Endothelial cell of umbilical vein (primary cell): ENCODE results near the gene SLC36A3. TPM values are rescaled to one million over a fixed set of nuclear protein-coding genes. Genes with fewer than 3 reads are reported as not detected.

Experiments used
- BruUV-seq: library from RNA; stranded (reverse); fragments of 400-500 nt; replicated peaks from 2 replicates; lab custom pipeline; 2021; lab: Mats Ljungman, UMichigan
- CTCF ChIA-PET: fragments of 300-600, 350-600 bp; sonication (Branson Sonifier 250); formaldehyde crosslinking; loops from one replicate; lab custom pipeline; 2021; ENCODE audit warnings: antibody characterized with exemption, inconsistent platforms; lab: Charles Lee
- POLR2A ChIA-PET: fragments of 300-600, 350-600 bp; sonication (Branson Sonifier 250); formaldehyde crosslinking; loops from one replicate; lab custom pipeline; 2021; ENCODE audit warnings: antibody characterized with exemption, inconsistent platforms; lab: Charles Lee
- DNase-seq: peaks from one replicate; pipeline ENCODE4 v3.0.0-alpha.2; 2011; ENCODE audit warnings: low read depth, low spot score
- FAIRE-seq: peaks from 2 replicates; lab custom pipeline; 2011; peaks lifted over from hg19 to GRCh38; lab: Jason Lieb, UNC
- H2AFZ ChIP-seq: 2 replicates; pipeline ENCODE4 v1.6.0; 2012; ENCODE audit warnings: low read depth, low read length, control low read depth, inconsistent platforms
- H3K27ac ChIP-seq: 2 replicates; pipeline ENCODE4 v1.5.1; 2011; ENCODE audit warnings: low read depth, mild to moderate bottlenecking, control low read depth, low read length, moderate library complexity; ENCODE audit not compliant: insufficient read depth
- H3K27me3 ChIP-seq, 2 experiments: 2 replicates each; pipeline versions ENCODE4 v1.6.0 to v1.6.1; 2011; ENCODE audit warnings: low read length in 2 of 2, mixed read lengths in 1 of 2; ENCODE audit not compliant: control insufficient read depth in 2 of 2, insufficient read depth in 2 of 2
- H3K36me3 ChIP-seq, 2 experiments: 2 replicates in 1 of 2; 3 replicates in 1 of 2; pipeline ENCODE4 v1.5.1; 2011; ENCODE audit warnings: low read length in 2 of 2, mild to moderate bottlenecking in 1 of 2, moderate library complexity in 1 of 2; ENCODE audit not compliant: control insufficient read depth in 2 of 2, insufficient read depth in 2 of 2; ENCODE audit errors: extremely low read depth in 1 of 2
- H3K4me1 ChIP-seq: 3 replicates; pipeline ENCODE4 v1.5.1; 2011; ENCODE audit warnings: mild to moderate bottlenecking, low read length; ENCODE audit not compliant: control insufficient read depth, insufficient read depth; ENCODE audit errors: extremely low read depth
- H3K4me2 ChIP-seq: 2 replicates; pipeline ENCODE4 v1.6.1; 2011; ENCODE audit warnings: low read length, control low read depth, mixed read lengths; ENCODE audit not compliant: insufficient read depth
- H3K4me3 ChIP-seq, 3 experiments: fragments of 200-600 bp in 1 of 3; sonication (generic), shearing (Covaris generic) in 1 of 3; replicated peaks in 1 of 3; 2 replicates each; pipeline ENCODE4 v1.5.1; 2011 to 2016; ENCODE audit warnings: control low read depth in 3 of 3, low read length in 3 of 3, mild to moderate bottlenecking in 2 of 3, inconsistent platforms in 1 of 3, low read depth in 1 of 3, moderate library complexity in 1 of 3; ENCODE audit not compliant: insufficient read depth in 1 of 3
- H3K79me2 ChIP-seq: 2 replicates; pipeline ENCODE4 v1.6.0; 2012; ENCODE audit warnings: low read length, inconsistent platforms; ENCODE audit not compliant: control insufficient read depth, insufficient read depth
- H3K9ac ChIP-seq: replicated peaks from 2 replicates; pipeline ENCODE3; 2011; ENCODE audit warnings: low read length, control low read depth; ENCODE audit not compliant: insufficient read depth; ENCODE audit errors: extremely low read depth
- H3K9me1 ChIP-seq: replicated peaks from 3 replicates; pipeline ENCODE4 v1.6.0; 2011; ENCODE audit warnings: mild to moderate bottlenecking, low read length; ENCODE audit not compliant: control insufficient read depth, insufficient read depth; ENCODE audit errors: extremely low read depth
- H3K9me3 ChIP-seq: replicated peaks from 2 replicates; pipeline ENCODE4 v1.5.1; 2012; ENCODE audit warnings: low read length, inconsistent platforms; ENCODE audit not compliant: control insufficient read depth, insufficient read depth
- H4K20me1 ChIP-seq: replicated peaks from 2 replicates; pipeline ENCODE3; 2011; ENCODE audit warnings: mild to moderate bottlenecking, low read length; ENCODE audit not compliant: control insufficient read depth, insufficient read depth; ENCODE audit errors: extremely low read depth
- CTCF ChIP-seq, 2 donors: IDR thresholded peaks; 1 replicate in 1 of 2; 2 replicates in 1 of 2; pipeline ENCODE4 v1.5.1; 2011; ENCODE audit warnings: low read length in 2 of 2, mild to moderate bottlenecking in 2 of 2, moderate library complexity in 2 of 2, control low read depth in 1 of 2, inconsistent platforms in 1 of 2, low read depth in 1 of 2; ENCODE audit not compliant: insufficient read depth in 1 of 2; ENCODE audit errors: extremely low read depth in 1 of 2
- EZH2 ChIP-seq: IDR thresholded peaks from 2 replicates; pipeline ENCODE4 v1.6.1; 2012; ENCODE audit warnings: borderline replicate concordance, low read depth, mild to moderate bottlenecking, moderate library complexity, low read length, inconsistent platforms; ENCODE audit not compliant: severe bottlenecking
- FOS ChIP-seq: IDR thresholded peaks from 2 replicates; pipeline ENCODE4 v1.6.1; 2011; ENCODE audit warnings: mild to moderate bottlenecking, low read length, moderate library complexity, borderline replicate concordance; ENCODE audit not compliant: insufficient read depth
- GATA2 ChIP-seq: IDR thresholded peaks from 2 replicates; pipeline ENCODE4 v1.7.0; 2011; ENCODE audit warnings: low read depth, mild to moderate bottlenecking, moderate library complexity, mixed read lengths, low read length; ENCODE audit not compliant: insufficient read length, insufficient read depth
- JUN ChIP-seq: IDR thresholded peaks from 2 replicates; pipeline ENCODE4 v1.6.1; 2011; ENCODE audit warnings: borderline replicate concordance, low read depth; ENCODE audit not compliant: insufficient read length, insufficient read depth
- MAX ChIP-seq: IDR thresholded peaks from 2 replicates; pipeline ENCODE4 v1.6.1; 2011; ENCODE audit not compliant: insufficient read depth, insufficient read length
- MYC ChIP-seq: IDR thresholded peaks from one replicate; pipeline ENCODE4 v1.6.1; 2011; ENCODE audit warnings: mild to moderate bottlenecking, low read depth, low read length
- POLR2A ChIP-seq: IDR thresholded peaks from 2 replicates; pipeline ENCODE4 v1.6.1; 2012; ENCODE audit warnings: low read depth, mild to moderate bottlenecking, control low read depth, low read length
- POLR2AphosphoS5 ChIP-seq: IDR thresholded peaks from 2 replicates; pipeline ENCODE4 v1.6.1; 2012; ENCODE audit warnings: low read depth, mild to moderate bottlenecking, control low read depth, low read length, moderate library complexity; ENCODE audit not compliant: insufficient read depth
- dilution Hi-C: fragments of 300-500 bp; cut with MboI; formaldehyde crosslinking; loops from one replicate; pipeline ENCODE4 v1.15.0; 2019; ENCODE audit warnings: low sequenced_read_pairs; ENCODE audit not compliant: extremely low pct_ligation_motif_present
- intact Hi-C: fragments of 100-400 bp; cut with micrococcal nuclease; formaldehyde crosslinking; loops from one replicate; pipeline ENCODE4 v1.10.0; 2022
- polyA plus RNA-seq, 4 experiments: library from polyadenylated mRNA; depleted of rRNA in 3 of 4; stranded (reverse) in 3 of 4; unstranded in 1 of 4; fragments of >200 nt; gene quantifications; 2 replicates each; pipeline versions ENCODE4 v1.2.1 to v1.2.3, GENCODE V29; 2011 to 2012; ENCODE audit warnings: missing spikeins in 1 of 4
- total RNA-seq: library from RNA; stranded (reverse); gene quantifications from 2 replicates; pipeline ENCODE4 v1.2.3, GENCODE V29; 2021

Gene SLC36A3
- total and polyA plus RNA-seq, 2 donors (not counting 3 experiments of a cell fraction or from before 2014, with no cell fraction given) = not detected

- no peaks in the 10 kb centered on the region for H3K36me3 ChIP-seq
- no peaks in the 10 kb centered on the region for H3K79me2 ChIP-seq
- TF ChIP-seq POLR2A (no peak), EZH2 (no peak), CTCF (IDR thresholded peaks at IDR 0.05; ENCODE audit: extremely low read depth in 1 of 2, insufficient read depth in 1 of 2, low read depth in 1 of 2, low read length in 2 of 2) (no peak), JUN (no peak), GATA2 (no peak)
- CTCF ChIA-PET = no interaction called here
- no peaks in the 10 kb centered on the region for H3K4me1 ChIP-seq
- no peak for FAIRE-seq
- no peaks in the 10 kb centered on the region for H4K20me1 ChIP-seq
- intact Hi-C loops (no loop called here), dilution Hi-C loops (no loop called here)
- DNase-seq = no peak
- peaks cover 0 to 2% of the 10 kb centered on the region in 2 experiments for H3K27me3 ChIP-seq
- no TSS peak for BruUV-seq
- H3K27ac ChIP-seq = no peak overlapping the region
- H3K4me2 ChIP-seq = no peak overlapping the region
- no peaks in the 10 kb centered on the region for H3K9me3 ChIP-seq
- H3K9me1 ChIP-seq = no peaks in the 10 kb centered on the region
- POLR2A ChIA-PET = no interaction called here
- no peak overlapping the region for H2AFZ ChIP-seq
- H3K4me3 ChIP-seq = no peak overlapping the region
- no peak overlapping the region for H3K9ac ChIP-seq
Observed at GRCh38 chr5:151295791-151296477, 7.6 kb downstream of the SLC36A3 start.

- dilution Hi-C loops (no loop called here), intact Hi-C loops (no loop called here)
- peaks cover 0 to 2% of the 10 kb centered on the region in 2 experiments for H3K27me3 ChIP-seq
- no peak overlapping the region for H3K9ac ChIP-seq
- no TSS peak for BruUV-seq
- FAIRE-seq (no peak), DNase-seq (no peak)
- no peak for TF ChIP-seq POLR2AphosphoS5
- no peak for TF ChIP-seq EZH2
- no peak for TF ChIP-seq MAX
- no peak for TF ChIP-seq JUN
- no peak for TF ChIP-seq FOS
- TF ChIP-seq CTCF (IDR thresholded peaks at IDR 0.05; ENCODE audit: extremely low read depth in 1 of 2, insufficient read depth in 1 of 2, low read depth in 1 of 2, low read length in 2 of 2) = no peak
- no peak for TF ChIP-seq POLR2A
- TF ChIP-seq MYC = no peak
- no peak for TF ChIP-seq GATA2
- CTCF ChIA-PET = no interaction called here
- no peaks in the 10 kb centered on the region for H3K9me3 ChIP-seq
- H3K36me3 ChIP-seq = no peaks in the 10 kb centered on the region
- no peak overlapping the region for H3K4me3 ChIP-seq
- H4K20me1 ChIP-seq = no peaks in the 10 kb centered on the region
- H3K4me2 ChIP-seq = no peak overlapping the region
- no peaks in the 10 kb centered on the region for H3K9me1 ChIP-seq
- H3K4me1 ChIP-seq = no peaks in the 10 kb centered on the region
- POLR2A ChIA-PET = no interaction called here
- no peaks in the 10 kb centered on the region for H3K79me2 ChIP-seq
- no peak overlapping the region for H2AFZ ChIP-seq
- H3K27ac ChIP-seq = no peak overlapping the region
Observed at GRCh38 chr5:151295138-151295537, 8.4 kb downstream of the SLC36A3 start.
